WTC11 (cell line): Measurements from ENCODE around the gene WDR45. TPM values are rescaled to one million over a fixed set of nuclear protein-coding genes. Genes with fewer than 3 reads are reported as not detected.

Experiments used
- ATAC-seq: fragments of 200-7000 bp; cut with Tn5 transposase; 2 replicates; pipeline ENCODE4 v1.10.0; 2021; ENCODE audit warnings: mild to moderate bottlenecking, moderate library complexity
- CTCF ChIA-PET: fragments of 300-600 bp; sonication (Branson Sonifier 250); formaldehyde crosslinking; loops from one replicate; lab custom pipeline; 2021; ENCODE audit warnings: antibody characterized with exemption; lab: Charles Lee
- POLR2A ChIA-PET: fragments of 350-600 bp; sonication (Branson Sonifier 250); formaldehyde crosslinking; loops from one replicate; lab custom pipeline; 2021; ENCODE audit warnings: antibody characterized with exemption; lab: Charles Lee
- DNase-seq: peaks from one replicate; pipeline ENCODE4 v3.0.0; 2021; ENCODE audit warnings: low spot score
- H3K27ac Mint-ChIP-seq: 2 replicates; pipeline ENCODE4 v1.8.0; 2021; ENCODE audit warnings: mixed read lengths
- H3K27me3 Mint-ChIP-seq: 2 replicates; pipeline ENCODE4 v1.8.0; 2021; ENCODE audit warnings: low read depth, mild to moderate bottlenecking, moderate library complexity, mixed read lengths
- H3K36me3 Mint-ChIP-seq: 2 replicates; pipeline ENCODE4 v1.8.0; 2021; ENCODE audit warnings: mixed read lengths
- H3K4me1 Mint-ChIP-seq: 2 replicates; pipeline ENCODE4 v1.8.0; 2022; ENCODE audit warnings: mixed read lengths
- H3K4me3 Mint-ChIP-seq: 2 replicates; pipeline ENCODE4 v1.8.0; 2021; ENCODE audit warnings: mild to moderate bottlenecking, moderate library complexity, mixed read lengths
- H3K9me3 Mint-ChIP-seq: 2 replicates; pipeline ENCODE4 v1.8.0; 2021; ENCODE audit warnings: mixed read lengths
- CDX4 ChIP-seq: fragments of 250-450 bp; sonication (Bioruptor Pico); IDR thresholded peaks from 2 replicates; pipeline ENCODE4 v1.9.0; 2021; ENCODE audit warnings: moderate library complexity, mild to moderate bottlenecking, inconsistent platforms, borderline replicate concordance
- ELF4 ChIP-seq: sonication (generic); formaldehyde crosslinking; IDR thresholded peaks from 2 replicates; pipeline ENCODE4 v1.8.1; 2022; ENCODE audit warnings: low read depth, mild to moderate bottlenecking, moderate library complexity, missing genetic modification reagents
- ESRRA ChIP-seq: sonication (generic); formaldehyde crosslinking; IDR thresholded peaks from 2 replicates; pipeline ENCODE4 v1.8.1; 2022; ENCODE audit warnings: mild to moderate bottlenecking, missing genetic modification reagents, borderline replicate concordance
- FOXJ3 ChIP-seq: sonication (generic); formaldehyde crosslinking; IDR thresholded peaks from 2 replicates; pipeline ENCODE4 v1.9.0; 2021; ENCODE audit warnings: missing genetic modification reagents, mild to moderate bottlenecking, borderline replicate concordance
- IRF1 ChIP-seq: sonication (generic); formaldehyde crosslinking; IDR thresholded peaks from 2 replicates; pipeline ENCODE4 v1.8.0; 2023; ENCODE audit warnings: missing genetic modification reagents
- IRF2 ChIP-seq: sonication (generic); formaldehyde crosslinking; IDR thresholded peaks from 2 replicates; pipeline ENCODE4 v1.8.0; 2022; ENCODE audit warnings: low read depth, missing genetic modification reagents, borderline replicate concordance
- NFE2L1 ChIP-seq: sonication (generic); formaldehyde crosslinking; IDR thresholded peaks from 2 replicates; pipeline ENCODE4 v1.8.1; 2023; ENCODE audit warnings: missing genetic modification reagents
- RELA ChIP-seq: sonication (generic); formaldehyde crosslinking; IDR thresholded peaks from 2 replicates; pipeline ENCODE4 v1.8.1; 2022; ENCODE audit warnings: missing genetic modification reagents, mild to moderate bottlenecking, borderline replicate concordance
- SMAD4 ChIP-seq: sonication (generic); formaldehyde crosslinking; IDR thresholded peaks from 2 replicates; pipeline ENCODE4 v1.8.0; 2022; ENCODE audit warnings: mild to moderate bottlenecking, missing genetic modification reagents
- SOX15 ChIP-seq: fragments of 250-450 bp; sonication (Bioruptor Pico); IDR thresholded peaks from 2 replicates; pipeline ENCODE4 v1.9.0; 2021; ENCODE audit warnings: mild to moderate bottlenecking
- ZBTB43 ChIP-seq: sonication (generic); formaldehyde crosslinking; IDR thresholded peaks from 2 replicates; pipeline ENCODE4 v1.8.1; 2023; ENCODE audit warnings: mild to moderate bottlenecking, missing genetic modification reagents
- ZNF121 ChIP-seq: sonication (generic); formaldehyde crosslinking; IDR thresholded peaks from 2 replicates; pipeline ENCODE4 v1.8.0; 2023; ENCODE audit warnings: missing genetic modification reagents
- ZNF232 ChIP-seq: sonication (generic); formaldehyde crosslinking; IDR thresholded peaks from 2 replicates; pipeline ENCODE4 v1.8.0; 2022; ENCODE audit warnings: mild to moderate bottlenecking, missing genetic modification reagents
- ZNF512 ChIP-seq: sonication (generic); formaldehyde crosslinking; IDR thresholded peaks from 2 replicates; pipeline ENCODE4 v1.8.1; 2022; ENCODE audit warnings: missing genetic modification reagents, borderline replicate concordance
- ZNF671 ChIP-seq: fragments of 250-450 bp; sonication (Bioruptor Pico); IDR thresholded peaks from 2 replicates; pipeline ENCODE4 v1.8.0; 2021; ENCODE audit warnings: mild to moderate bottlenecking
- total RNA-seq: library from RNA; stranded (reverse); gene quantifications from 3 replicates; pipeline ENCODE4 v1.2.3, GENCODE V29; 2021
- TF ChIP-seq, protein P1 (sequence below): fragments of 250-450 bp; sonication (Bioruptor Pico); IDR thresholded peaks from 2 replicates; pipeline ENCODE4 v1.9.0; 2021; ENCODE audit warnings: mild to moderate bottlenecking
- TF ChIP-seq, protein P2 (sequence below): sonication (generic); formaldehyde crosslinking; conservative IDR thresholded peaks from 2 replicates; pipeline ENCODE4 v1.8.1; 2022; ENCODE audit warnings: mild to moderate bottlenecking, missing genetic modification reagents
- TF ChIP-seq, protein P3 (sequence below): sonication (generic); formaldehyde crosslinking; IDR thresholded peaks from 2 replicates; pipeline ENCODE4 v1.8.1; 2023; ENCODE audit warnings: mild to moderate bottlenecking, missing genetic modification reagents, moderate library complexity
- TF ChIP-seq, protein P4 (sequence below): sonication (generic); formaldehyde crosslinking; IDR thresholded peaks from 2 replicates; pipeline ENCODE4 v1.8.1; 2022; ENCODE audit warnings: mild to moderate bottlenecking, moderate library complexity, missing genetic modification reagents

Gene WDR45
- total RNA-seq, 1 experiment from 2014 or later: 23.9 TPM

DNA sequence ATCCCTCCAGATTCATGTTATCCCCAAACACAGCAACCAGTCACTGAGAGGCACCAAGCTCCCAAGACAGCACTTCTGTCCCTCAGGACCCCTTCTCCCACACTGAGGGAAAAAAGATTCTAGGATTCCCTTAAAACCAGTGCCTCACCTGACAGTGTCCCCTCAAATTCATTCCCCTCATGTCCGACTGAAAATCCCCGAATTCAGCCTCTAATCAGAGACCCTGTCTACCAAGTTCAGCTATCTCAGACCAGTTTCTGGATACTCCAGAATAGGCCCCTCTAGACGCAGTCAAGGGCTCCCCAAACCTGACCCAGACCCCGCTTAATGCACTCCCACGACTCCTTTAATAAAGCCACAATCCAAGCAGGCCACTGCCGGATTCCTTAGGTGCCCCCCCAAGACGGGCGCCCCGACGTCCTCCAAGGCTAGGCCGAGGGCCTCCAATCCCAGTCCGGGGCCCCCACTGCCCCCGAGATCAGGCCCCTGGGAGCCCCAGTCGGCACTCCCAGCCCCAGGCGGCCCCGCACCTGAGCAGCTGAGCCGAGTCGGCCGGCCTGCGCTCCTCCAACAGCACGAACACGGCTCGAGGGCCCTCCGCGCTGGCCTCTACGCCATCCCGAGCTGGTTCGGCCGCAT, 37.0 kb downstream of the WDR45 start (continued):
- TF ChIP-seq RELA (CRISPR knock-in tag): no peak

DNA sequence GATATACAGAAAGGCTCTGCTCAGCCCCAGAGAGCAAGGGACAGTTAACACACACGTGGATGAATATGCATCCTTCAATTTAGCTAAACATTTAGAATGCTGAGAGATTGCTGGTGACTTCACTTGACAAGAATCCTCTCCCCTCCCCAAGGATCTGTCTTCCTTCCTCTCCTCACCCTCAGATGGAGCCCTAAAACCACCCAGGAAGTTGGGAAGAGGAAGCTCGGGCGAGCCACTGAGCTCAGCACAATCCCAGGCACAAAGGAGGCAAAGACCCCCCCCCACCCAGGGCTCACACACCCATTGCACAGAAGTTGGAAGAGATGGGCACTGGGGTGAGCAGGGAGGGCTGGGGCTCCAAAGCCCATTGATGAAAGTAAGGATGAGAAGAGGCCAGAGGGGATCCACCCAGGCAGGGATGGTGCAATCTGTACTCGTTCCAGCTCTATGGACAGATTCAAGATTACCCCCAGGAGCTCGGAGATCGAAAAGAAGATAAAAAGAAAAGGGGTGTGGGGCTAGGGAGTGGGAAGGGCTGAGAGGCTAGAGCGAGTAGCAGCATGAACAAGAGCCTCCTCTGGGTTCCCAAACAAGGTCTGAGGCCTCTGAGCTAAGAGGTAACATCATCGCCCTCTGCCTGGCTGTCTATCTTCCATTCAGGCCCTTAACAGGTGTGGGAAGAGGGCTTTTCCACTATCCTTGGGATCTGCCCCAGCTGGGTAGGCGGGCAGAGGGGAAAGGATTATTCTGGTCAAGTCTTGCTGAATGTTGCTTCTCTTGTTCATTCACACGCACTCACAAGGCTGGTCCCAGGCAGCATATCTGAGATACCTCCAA, 37.7 kb downstream of the WDR45 start:
- no peaks in the 10 kb centered on the region for H3K9me3 Mint-ChIP-seq
- peaks cover 29% of the 10 kb centered on the region for H3K4me1 Mint-ChIP-seq
- peak overlapping the region; percentile 90 for H3K27ac Mint-ChIP-seq
- no peak for TF ChIP-seq ZBTB43
- no peak for TF ChIP-seq ZNF512 (CRISPR knock-in tag)
- TF ChIP-seq FOXJ3: no peak
- no peak for TF ChIP-seq CDX4 (CRISPR knock-in tag)
- no peak for TF ChIP-seq ZNF671 (CRISPR knock-in tag)
- TF ChIP-seq IRF2: no peak
- no peak for TF ChIP-seq ELF4
- no peak for TF ChIP-seq ZNF232
- DNase-seq (no peak), ATAC-seq (no peak)
- no peaks in the 10 kb centered on the region; the same call in 1 of the 2 replicates for H3K27me3 Mint-ChIP-seq
- CTCF ChIA-PET: interaction anchor here (2.7 kb wide), 1 partner anchor 70 kb away, joined by 14 read pairs; the partner anchor contains the start of gene KCND1
- peaks cover 22% of the 10 kb centered on the region for H3K36me3 Mint-ChIP-seq
- POLR2A ChIA-PET: interaction anchor here (0.9 to 1.7 kb wide), 3 partner anchors 16 to 39 kb away, joined by 3 to 10 read pairs (median 3); partner anchors contain the start of genes GRIPAP1 and WDR45
- peak overlapping the region; percentile 88 for H3K4me3 Mint-ChIP-seq

- H3K27ac Mint-ChIP-seq: peak overlapping the region; percentile 100
- H3K9me3 Mint-ChIP-seq: no peaks in the 10 kb centered on the region
- CTCF ChIA-PET: interaction anchor here (0.9 to 2.5 kb wide), 5 partner anchors 39 to 115 kb away, joined by 3 to 13 read pairs (median 3); partner anchors contain the start of genes GRIPAP1 and KCND1
- TF ChIP-seq NFE2L1 (CRISPR knock-in tag) (no peak), ZNF121 (CRISPR knock-in tag) (no peak), ESRRA (CRISPR knock-in tag) (no peak), ZBTB43 (no peak), IRF1 (no peak), SMAD4 (CRISPR knock-in tag) (no peak), SOX15 (CRISPR knock-in tag) (no peak)
- TF ChIP-seq, protein P1, sequence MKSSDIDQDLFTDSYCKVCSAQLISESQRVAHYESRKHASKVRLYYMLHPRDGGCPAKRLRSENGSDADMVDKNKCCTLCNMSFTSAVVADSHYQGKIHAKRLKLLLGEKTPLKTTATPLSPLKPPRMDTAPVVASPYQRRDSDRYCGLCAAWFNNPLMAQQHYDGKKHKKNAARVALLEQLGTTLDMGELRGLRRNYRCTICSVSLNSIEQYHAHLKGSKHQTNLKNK (CRISPR knock-in tag): no peak
- TF ChIP-seq, protein P2, sequence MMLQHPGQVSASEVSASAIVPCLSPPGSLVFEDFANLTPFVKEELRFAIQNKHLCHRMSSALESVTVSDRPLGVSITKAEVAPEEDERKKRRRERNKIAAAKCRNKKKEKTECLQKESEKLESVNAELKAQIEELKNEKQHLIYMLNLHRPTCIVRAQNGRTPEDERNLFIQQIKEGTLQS (CRISPR knock-in tag): no peak
- TF ChIP-seq, protein P3, sequence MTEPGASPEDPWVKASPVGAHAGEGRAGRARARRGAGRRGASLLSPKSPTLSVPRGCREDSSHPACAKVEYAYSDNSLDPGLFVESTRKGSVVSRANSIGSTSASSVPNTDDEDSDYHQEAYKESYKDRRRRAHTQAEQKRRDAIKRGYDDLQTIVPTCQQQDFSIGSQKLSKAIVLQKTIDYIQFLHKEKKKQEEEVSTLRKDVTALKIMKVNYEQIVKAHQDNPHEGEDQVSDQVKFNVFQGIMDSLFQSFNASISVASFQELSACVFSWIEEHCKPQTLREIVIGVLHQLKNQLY (CRISPR knock-in tag): no peak
- TF ChIP-seq, protein P4, sequence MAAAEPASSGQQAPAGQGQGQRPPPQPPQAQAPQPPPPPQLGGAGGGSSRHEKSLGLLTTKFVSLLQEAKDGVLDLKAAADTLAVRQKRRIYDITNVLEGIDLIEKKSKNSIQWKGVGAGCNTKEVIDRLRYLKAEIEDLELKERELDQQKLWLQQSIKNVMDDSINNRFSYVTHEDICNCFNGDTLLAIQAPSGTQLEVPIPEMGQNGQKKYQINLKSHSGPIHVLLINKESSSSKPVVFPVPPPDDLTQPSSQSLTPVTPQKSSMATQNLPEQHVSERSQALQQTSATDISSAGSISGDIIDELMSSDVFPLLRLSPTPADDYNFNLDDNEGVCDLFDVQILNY: no peak
- TF ChIP-seq, all 79 proteins: peak for 0
- POLR2A ChIA-PET: interaction anchor here (1.3 to 2.2 kb wide), 2 partner anchors 10 to 38 kb away, joined by 3 to 8 read pairs; no protein-coding TSS in a partner anchor
- peaks cover 22% of the 10 kb centered on the region for H3K36me3 Mint-ChIP-seq
- ATAC-seq (no peak; the same call in 1 of the 2 replicates), DNase-seq (no peak)
- peak overlapping the region; percentile 88 for H3K4me3 Mint-ChIP-seq
- no peaks in the 10 kb centered on the region; the same call in 1 of the 2 replicates for H3K27me3 Mint-ChIP-seq
- peaks cover 29% of the 10 kb centered on the region for H3K4me1 Mint-ChIP-seq
Measured at GRCh38 chrX:49040376-49040955, 39.2 kb downstream of the WDR45 start.
